Neural progenitor cell (in vitro differentiated cells): Measurements from ENCODE around the gene SLC6A18. TPM values are rescaled to one million over a fixed set of nuclear protein-coding genes. Genes with fewer than 3 reads are reported as not detected.
"Not testable (repeated sequence)": the region's sequence is repeated elsewhere in the genome, so short reads cannot be mapped to it uniquely, and the experiment has no call there.

Experiments
- DNase-seq: peaks from one replicate; pipeline ENCODE4 v3.0.0-alpha.2; 2016; ENCODE audit warnings: low spot score
- H2AFZ ChIP-seq: fragments of 200-600 bp; sonication (generic); replicated peaks from 2 replicates; pipeline ENCODE4 v1.6.1; 2016; ENCODE audit warnings: antibody characterized with exemption
- H3F3A ChIP-seq: fragments of 200-600 bp; sonication (generic); 2 replicates; pipeline ENCODE4 v1.6.1; 2016; ENCODE audit warnings: antibody characterized with exemption, low read depth
- H3K27ac ChIP-seq: fragments of 200-600 bp; sonication (generic); 2 replicates; pipeline ENCODE4 v1.5.1; 2016; ENCODE audit warnings: mild to moderate bottlenecking
- H3K27me3 ChIP-seq: fragments of 200-600 bp; sonication (generic); 2 replicates; pipeline ENCODE4 v1.6.1; 2016; ENCODE audit warnings: mild to moderate bottlenecking, moderate library complexity
- H3K36me3 ChIP-seq: fragments of 200-600 bp; sonication (generic); 2 replicates; pipeline ENCODE4 v1.5.1; 2016
- H3K4me1 ChIP-seq: fragments of 200-600 bp; sonication (generic); 2 replicates; pipeline ENCODE4 v1.6.1; 2016; ENCODE audit warnings: mixed run types
- H3K4me2 ChIP-seq: fragments of 200-600 bp; sonication (generic); 2 replicates; pipeline ENCODE4 v1.6.1; 2016
- H3K4me3 ChIP-seq: fragments of 200-600 bp; sonication (generic); 2 replicates; pipeline ENCODE4 v1.5.1; 2016
- H3K79me2 ChIP-seq: fragments of 200-600 bp; sonication (generic); 2 replicates; pipeline ENCODE4 v1.6.1; 2016; ENCODE audit warnings: low read depth
- H3K9ac ChIP-seq: fragments of 200-600 bp; sonication (generic); 2 replicates; pipeline ENCODE4 v1.6.1; 2016
- H3K9me3 ChIP-seq: fragments of 200-600 bp; sonication (generic); 2 replicates; pipeline ENCODE4 v1.5.1; 2016; ENCODE audit warnings: low read depth
- H4K20me1 ChIP-seq: fragments of 200-600 bp; sonication (generic); 2 replicates; pipeline ENCODE4 v1.6.1; 2016; ENCODE audit warnings: low read depth
- H3K27ac Mint-ChIP-seq: 3 replicates; pipeline ENCODE4 v1.8.0; 2021; ENCODE audit warnings: mixed read lengths
- H3K27me3 Mint-ChIP-seq: 2 replicates; pipeline ENCODE4 v1.8.0; 2022; ENCODE audit warnings: low read depth, mild to moderate bottlenecking, inconsistent platforms, moderate library complexity, mixed read lengths; ENCODE audit not compliant: insufficient read depth
- H3K36me3 Mint-ChIP-seq: 3 replicates; pipeline ENCODE4 v1.8.0; 2021; ENCODE audit warnings: mixed read lengths
- H3K4me1 Mint-ChIP-seq: 3 replicates; pipeline ENCODE4 v1.8.0; 2021; ENCODE audit warnings: mixed read lengths
- H3K4me3 Mint-ChIP-seq: 3 replicates; pipeline ENCODE4 v1.8.0; 2021; ENCODE audit warnings: mild to moderate bottlenecking, moderate library complexity, mixed read lengths
- H3K9me3 Mint-ChIP-seq: 3 replicates; pipeline ENCODE4 v1.8.0; 2020; ENCODE audit warnings: mixed read lengths
- EZH2 ChIP-seq: fragments of 200-600 bp; sonication (generic); IDR thresholded peaks from 2 replicates; pipeline ENCODE4 v1.6.1; 2017; ENCODE audit warnings: antibody characterized with exemption, mild to moderate bottlenecking, moderate library complexity
- EZH2phosphoT487 ChIP-seq: fragments of 200-600 bp; sonication (generic); IDR thresholded peaks from 2 replicates; pipeline ENCODE4 v1.6.1; 2017; ENCODE audit warnings: antibody characterized with exemption
- total RNA-seq: library from RNA; depleted of rRNA; stranded (reverse); fragments of >200 nt; gene quantifications from 2 replicates; pipeline ENCODE4 v1.2.3, GENCODE V29; 2015; ENCODE audit warnings: low replicate concordance
- TF ChIP-seq, protein P1 (sequence below): fragments of 200-600 bp; sonication (generic); IDR thresholded peaks from 2 replicates; pipeline ENCODE4 v1.5.1; 2017; ENCODE audit warnings: antibody characterized with exemption, mild to moderate bottlenecking

The SLC6A18 gene
- total RNA-seq, 1 donor from 2014 or later: not detected

- TF ChIP-seq EZH2: no peak
- no peak for TF ChIP-seq EZH2phosphoT487
- TF ChIP-seq, protein P1, sequence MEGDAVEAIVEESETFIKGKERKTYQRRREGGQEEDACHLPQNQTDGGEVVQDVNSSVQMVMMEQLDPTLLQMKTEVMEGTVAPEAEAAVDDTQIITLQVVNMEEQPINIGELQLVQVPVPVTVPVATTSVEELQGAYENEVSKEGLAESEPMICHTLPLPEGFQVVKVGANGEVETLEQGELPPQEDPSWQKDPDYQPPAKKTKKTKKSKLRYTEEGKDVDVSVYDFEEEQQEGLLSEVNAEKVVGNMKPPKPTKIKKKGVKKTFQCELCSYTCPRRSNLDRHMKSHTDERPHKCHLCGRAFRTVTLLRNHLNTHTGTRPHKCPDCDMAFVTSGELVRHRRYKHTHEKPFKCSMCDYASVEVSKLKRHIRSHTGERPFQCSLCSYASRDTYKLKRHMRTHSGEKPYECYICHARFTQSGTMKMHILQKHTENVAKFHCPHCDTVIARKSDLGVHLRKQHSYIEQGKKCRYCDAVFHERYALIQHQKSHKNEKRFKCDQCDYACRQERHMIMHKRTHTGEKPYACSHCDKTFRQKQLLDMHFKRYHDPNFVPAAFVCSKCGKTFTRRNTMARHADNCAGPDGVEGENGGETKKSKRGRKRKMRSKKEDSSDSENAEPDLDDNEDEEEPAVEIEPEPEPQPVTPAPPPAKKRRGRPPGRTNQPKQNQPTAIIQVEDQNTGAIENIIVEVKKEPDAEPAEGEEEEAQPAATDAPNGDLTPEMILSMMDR: no peak
- Mint-ChIP-seq H3K27ac (no peak overlapping the region), H3K27me3 (peaks cover 10% of the 10 kb centered on the region), H3K36me3 (no peaks in the 10 kb centered on the region), H3K4me1 (peaks cover 6% of the 10 kb centered on the region), H3K4me3 (no peak overlapping the region), H3K9me3 (no peaks in the 10 kb centered on the region)
- DNase-seq: no peak
- H3K27ac ChIP-seq: no peak overlapping the region
- H2AFZ ChIP-seq: no peak overlapping the region
- H3K4me1 ChIP-seq: no peaks in the 10 kb centered on the region
- H3K9me3 ChIP-seq: no peaks in the 10 kb centered on the region
- H3K36me3 ChIP-seq: no peaks in the 10 kb centered on the region
- no peaks in the 10 kb centered on the region for H4K20me1 ChIP-seq
- H3K27me3 ChIP-seq: no peaks in the 10 kb centered on the region
- H3K9ac ChIP-seq: no peak overlapping the region
- no peaks in the 10 kb centered on the region for H3K79me2 ChIP-seq
- no peak overlapping the region for H3K4me3 ChIP-seq
- no peak overlapping the region for H3K4me2 ChIP-seq
- H3F3A ChIP-seq: no peaks in the 10 kb centered on the region
These were observed 2.9 kb downstream of the SLC6A18 start for GRCh38 chr5:1228120-1228519.

- not testable (repeated sequence) for H3K9me3 Mint-ChIP-seq, H3F3A ChIP-seq, H3K4me2 ChIP-seq, H3K36me3 Mint-ChIP-seq, H4K20me1 ChIP-seq, H3K27me3 ChIP-seq, H3K27ac ChIP-seq, H3K4me1 ChIP-seq, H3K79me2 ChIP-seq, H3K9ac ChIP-seq, H3K4me1 Mint-ChIP-seq, DNase-seq, H3K9me3 ChIP-seq, H3K36me3 ChIP-seq, H3K27ac Mint-ChIP-seq, H3K4me3 ChIP-seq, H3K4me3 Mint-ChIP-seq, H2AFZ ChIP-seq
- peaks cover 10% of the 10 kb centered on the region for H3K27me3 Mint-ChIP-seq
These were observed 3.8 kb downstream of the SLC6A18 start for GRCh38 chr5:1229023-1229422.

DNA sequence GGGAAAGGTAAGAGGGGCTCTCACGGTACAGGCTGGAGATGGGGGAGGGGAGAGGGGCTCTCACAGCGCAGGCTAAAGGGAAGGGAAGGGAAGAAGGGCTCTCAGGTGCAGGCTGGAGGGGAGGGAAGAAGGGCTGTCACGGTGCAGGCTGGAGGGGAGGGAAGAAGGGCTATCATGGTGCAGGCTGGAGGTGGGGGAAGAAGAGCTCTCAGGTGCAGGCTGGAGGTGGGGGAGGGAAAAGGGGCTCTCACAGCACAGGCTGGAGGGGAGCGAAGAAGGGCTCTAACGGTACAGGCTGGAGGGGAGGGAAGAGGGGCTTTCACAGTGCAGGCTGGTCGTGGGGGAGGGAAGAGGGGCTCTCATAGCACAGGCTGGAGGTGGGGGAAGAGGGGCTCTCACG is 4.6 kb downstream of the SLC6A18 start:
- no peak overlapping the region for H3K4me2 ChIP-seq
- H3K79me2 ChIP-seq: no peaks in the 10 kb centered on the region
- Mint-ChIP-seq H3K27ac (no peak overlapping the region), H3K36me3 (no peaks in the 10 kb centered on the region), H3K27me3 (peaks cover 12% of the 10 kb centered on the region), H3K4me3 (no peak overlapping the region), H3K9me3 (peaks cover 2% of the 10 kb centered on the region), H3K4me1 (peaks cover 6% of the 10 kb centered on the region)
- H2AFZ ChIP-seq: no peak overlapping the region
- H3K27me3 ChIP-seq: no peaks in the 10 kb centered on the region
- H3K9ac ChIP-seq: no peak overlapping the region
- H3K36me3 ChIP-seq: no peaks in the 10 kb centered on the region
- H3K4me3 ChIP-seq: no peak overlapping the region
- DNase-seq: no peak
- H3K9me3 ChIP-seq: no peaks in the 10 kb centered on the region
- H3F3A ChIP-seq: no peaks in the 10 kb centered on the region
- H3K27ac ChIP-seq: no peak overlapping the region
- no peak for TF ChIP-seq EZH2
- TF ChIP-seq EZH2phosphoT487: no peak
- TF ChIP-seq, protein P1: no peak
- H4K20me1 ChIP-seq: no peaks in the 10 kb centered on the region
- H3K4me1 ChIP-seq: no peaks in the 10 kb centered on the region

DNA sequence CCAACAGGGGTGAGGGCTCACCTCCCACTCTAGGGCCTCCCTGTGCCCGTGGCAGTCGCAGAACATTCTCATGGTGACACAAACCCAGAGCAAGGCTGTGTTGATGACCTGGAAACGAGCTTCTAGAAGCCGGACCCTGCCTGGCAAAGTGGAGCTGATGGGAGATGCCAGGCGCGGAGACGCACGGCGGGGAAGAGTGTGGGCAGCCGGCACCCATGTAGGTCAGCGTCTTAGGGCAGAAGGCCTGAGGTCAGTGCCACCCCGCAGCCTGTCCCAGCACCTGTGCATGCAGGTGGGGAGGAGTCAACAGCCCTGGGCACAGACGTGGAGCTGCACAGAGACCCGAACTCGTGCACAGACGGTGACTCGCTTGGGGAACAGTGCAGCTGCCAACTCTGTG is 5.4 kb downstream of the SLC6A18 start:
- Histone ChIP-seq H3K4me3 (no peak overlapping the region), H3K9ac (no peak overlapping the region), H3K36me3 (no peaks in the 10 kb centered on the region), H3K79me2 (no peaks in the 10 kb centered on the region), H2AFZ (no peak overlapping the region), H4K20me1 (no peaks in the 10 kb centered on the region), H3K4me2 (no peak overlapping the region), H3K27me3 (no peaks in the 10 kb centered on the region), H3K4me1 (no peaks in the 10 kb centered on the region), H3K9me3 (no peaks in the 10 kb centered on the region), H3F3A (no peaks in the 10 kb centered on the region), H3K27ac (no peak overlapping the region)
- Mint-ChIP-seq H3K4me1 (peaks cover 6% of the 10 kb centered on the region), H3K27me3 (peaks cover 13% of the 10 kb centered on the region), H3K36me3 (no peaks in the 10 kb centered on the region), H3K27ac (peak overlapping the region; percentile 66), H3K9me3 (peaks cover 5% of the 10 kb centered on the region), H3K4me3 (no peak overlapping the region)
- no peak for DNase-seq
- no peak for TF ChIP-seq EZH2phosphoT487
- TF ChIP-seq, protein P1: no peak
- no peak for TF ChIP-seq EZH2
